ENCODE results near the gene HOXA7. TPM values are rescaled to one million over a fixed set of nuclear protein-coding genes. Genes with fewer than 3 reads are reported as not detected.

The HOXA7 gene
- total and polyA plus RNA-seq, 2 donors (not counting 3 experiments of a cell fraction or from before 2014, with no cell fraction given): 18.1 to 18.5 TPM

GRCh38 chr7:27203365-27203953 lies 47.0 kb upstream of the HOXA7 start:
- no peak overlapping the region for H3K27ac ChIP-seq (ENCODE audit: insufficient read depth, low read depth, low read length)
- POLR2A ChIA-PET: no interaction called here
- no peaks in the 10 kb centered on the region for H4K20me1 ChIP-seq (replicated peaks; ENCODE audit: control insufficient read depth, extremely low read depth, insufficient read depth, low read length)
- H3K4me1 ChIP-seq (ENCODE audit: control insufficient read depth, extremely low read depth, insufficient read depth, low read length): peaks cover 23% of the 10 kb centered on the region
- intact Hi-C loops (cut with micrococcal nuclease) (no loop called here), dilution Hi-C loops (cut with MboI; ENCODE audit: extremely low pct_ligation_motif_present, low sequenced_read_pairs) (no loop called here)
- H3K9me1 ChIP-seq (replicated peaks; ENCODE audit: control insufficient read depth, extremely low read depth, insufficient read depth, low read length): no peaks in the 10 kb centered on the region
- no peaks in the 10 kb centered on the region for H3K79me2 ChIP-seq (ENCODE audit: control insufficient read depth, insufficient read depth, low read length)
- FAIRE-seq (no peak), DNase-seq (ENCODE audit: low read depth, low spot score) (no peak)
- H3K9ac ChIP-seq (replicated peaks; ENCODE audit: extremely low read depth, insufficient read depth, low read length): no peak overlapping the region
- H3K27me3 ChIP-seq (ENCODE audit: control insufficient read depth in 2 of 2, insufficient read depth in 2 of 2, low read length in 2 of 2): peaks cover 82 to 94% of the 10 kb centered on the region in 2 experiments
- no peak for TF ChIP-seq JUN (IDR thresholded peaks at IDR 0.05; ENCODE audit: borderline replicate concordance, insufficient read depth, insufficient read length, low read depth)
- no peak for TF ChIP-seq MYC (IDR thresholded peaks at IDR 0.05; ENCODE audit: low read depth, low read length)
- TF ChIP-seq POLR2A (IDR thresholded peaks at IDR 0.05; ENCODE audit: low read depth, low read length): no peak
- TF ChIP-seq CTCF (IDR thresholded peaks at IDR 0.05; ENCODE audit: extremely low read depth in 1 of 2, insufficient read depth in 1 of 2, low read depth in 1 of 2, low read length in 2 of 2): no peak
- no peak for TF ChIP-seq GATA2 (IDR thresholded peaks at IDR 0.05; ENCODE audit: insufficient read depth, insufficient read length, low read depth, low read length)
- no peak for TF ChIP-seq EZH2 (IDR thresholded peaks at IDR 0.05; ENCODE audit: borderline replicate concordance, low read depth, low read length, severe bottlenecking)
- TF ChIP-seq FOS (IDR thresholded peaks at IDR 0.05; ENCODE audit: borderline replicate concordance, insufficient read depth, low read length): no peak
- TF ChIP-seq POLR2AphosphoS5 (IDR thresholded peaks at IDR 0.05; ENCODE audit: insufficient read depth, low read depth, low read length): no peak
- TF ChIP-seq MAX (IDR thresholded peaks at IDR 0.05; ENCODE audit: insufficient read depth, insufficient read length): no peak
- no TSS peak for BruUV-seq (replicated peaks)
- no peaks in the 10 kb centered on the region for H3K9me3 ChIP-seq (replicated peaks; ENCODE audit: control insufficient read depth, insufficient read depth, low read length)
- CTCF ChIA-PET: interaction anchor here (0.9 to 1.7 kb wide), 4 partner anchors 34 to 890 kb away, joined by 3 to 4 read pairs (median 4); no protein-coding TSS in a partner anchor
- no peaks in the 10 kb centered on the region for H3K36me3 ChIP-seq (ENCODE audit: control insufficient read depth in 2 of 2, extremely low read depth in 1 of 2, insufficient read depth in 2 of 2, low read length in 2 of 2)
- H2AFZ ChIP-seq (ENCODE audit: low read depth, low read length): no peak overlapping the region
- no peak overlapping the region for H3K4me2 ChIP-seq (ENCODE audit: insufficient read depth, low read length)
- no peak overlapping the region for H3K4me3 ChIP-seq (replicated peaks in 1 of 3; ENCODE audit: insufficient read depth in 1 of 3, low read depth in 1 of 3, low read length in 3 of 3)
